GM10266 (cell line): Measurements from ENCODE around the gene TEDC1.
"Not testable (repeated sequence)": the region's sequence is repeated elsewhere in the genome, so short reads cannot be mapped to it uniquely, and the experiment has no call there.

ENCODE experiments used
- DNase-seq: peaks from one replicate; pipeline ENCODE4 v3.0.0; 2012; ENCODE audit errors: extremely low spot score
- CTCF ChIP-seq: IDR thresholded peaks from 2 replicates; pipeline ENCODE4 v1.5.1; 2012; ENCODE audit warnings: mild to moderate bottlenecking, low read depth; ENCODE audit not compliant: control insufficient read depth, insufficient read depth; ENCODE audit errors: missing control alignments

TEDC1 gene

GRCh38 chr14:105538481-105539049 lies 47.5 kb downstream of the TEDC1 start:
- DNase-seq: no peak
- no peak for TF ChIP-seq CTCF

GRCh38 chr14:105540811-105541210 lies 49.8 kb downstream of the TEDC1 start:
- TF ChIP-seq CTCF: no peak
- DNase-seq: no peak

- TF ChIP-seq CTCF: no peak
- no peak for DNase-seq
Observed at GRCh38 chr14:105541218-105541875, 50.3 kb downstream of the TEDC1 start.

GRCh38 chr14:105545676-105546075 lies 54.6 kb downstream of the TEDC1 start:
- DNase-seq: not testable (repeated sequence)

GRCh38 chr14:105546410-105546809 lies 55.4 kb downstream of the TEDC1 start:
- not testable (repeated sequence) for DNase-seq

DNA sequence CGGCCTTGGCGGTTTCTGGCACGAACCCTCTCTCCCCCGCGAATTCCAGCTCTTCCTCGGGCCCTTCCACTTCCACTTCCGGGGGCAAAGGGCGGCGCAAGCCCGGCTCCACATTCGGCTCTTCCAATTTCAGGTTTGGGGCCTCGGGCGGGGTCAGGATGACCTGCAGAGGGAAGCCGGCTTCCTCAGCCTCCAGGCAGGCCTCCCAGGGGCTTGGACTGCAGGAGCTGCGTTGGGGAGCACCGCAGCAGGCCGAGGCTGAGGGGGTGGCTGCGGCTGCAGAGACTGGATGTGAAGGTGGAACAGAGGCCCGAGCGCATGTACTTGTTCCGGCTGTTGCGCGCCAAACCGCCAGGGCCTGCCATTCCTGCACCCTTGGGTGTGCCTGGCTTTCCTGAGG lies 56.0 kb downstream of the TEDC1 start:
- DNase-seq: not testable (repeated sequence)

- TF ChIP-seq CTCF: no peak
- DNase-seq: no peak
Observed at GRCh38 chr14:105547741-105548169, 56.7 kb downstream of the TEDC1 start.
